Measurements from ENCODE around the gene GTSF1L.

Gene GTSF1L

GRCh38 chr20:43723735-43724134 is 3.1 kb downstream of the GTSF1L start:
- Mint-ChIP-seq H3K27ac (no peak overlapping the region), H3K9me3 (no peaks in the 10 kb centered on the region), H3K4me3 (no peak overlapping the region), H3K27me3 (ENCODE audit: low read depth) (no peaks in the 10 kb centered on the region), H3K4me1 (no peaks in the 10 kb centered on the region), H3K36me3 (ENCODE audit: low read depth) (no peaks in the 10 kb centered on the region)
- TF ChIP-seq CTCF (IDR thresholded peaks at IDR 0.05; ENCODE audit: unreplicated experiment in 3 of 3), result no peak

GRCh38 chr20:43723186-43723585 is 3.6 kb downstream of the GTSF1L start:
- H3K4me3 Mint-ChIP-seq, result no peak overlapping the region
- no peak for TF ChIP-seq CTCF (IDR thresholded peaks at IDR 0.05; ENCODE audit: unreplicated experiment in 3 of 3)
- H3K36me3 Mint-ChIP-seq (ENCODE audit: low read depth), result no peaks in the 10 kb centered on the region
- no peak overlapping the region for H3K27ac Mint-ChIP-seq
- H3K4me1 Mint-ChIP-seq, result no peaks in the 10 kb centered on the region
- H3K9me3 Mint-ChIP-seq, result no peaks in the 10 kb centered on the region
- no peaks in the 10 kb centered on the region for H3K27me3 Mint-ChIP-seq (ENCODE audit: low read depth)

GRCh38 chr20:43722153-43722505 is 4.7 kb downstream of the GTSF1L start:
- Mint-ChIP-seq H3K27me3 (ENCODE audit: low read depth) (no peaks in the 10 kb centered on the region), H3K36me3 (ENCODE audit: low read depth) (no peaks in the 10 kb centered on the region), H3K9me3 (no peaks in the 10 kb centered on the region), H3K27ac (no peak overlapping the region), H3K4me3 (no peak overlapping the region), H3K4me1 (no peaks in the 10 kb centered on the region)
- TF ChIP-seq CTCF (IDR thresholded peaks at IDR 0.05; ENCODE audit: unreplicated experiment in 3 of 3), result no peak

GRCh38 chr20:43721429-43722152 is 5.2 kb downstream of the GTSF1L start:
- Mint-ChIP-seq H3K4me3 (no peak overlapping the region), H3K4me1 (no peaks in the 10 kb centered on the region), H3K27me3 (ENCODE audit: low read depth) (no peaks in the 10 kb centered on the region), H3K27ac (no peak overlapping the region), H3K9me3 (no peaks in the 10 kb centered on the region), H3K36me3 (ENCODE audit: low read depth) (no peaks in the 10 kb centered on the region)
- no peak for TF ChIP-seq CTCF (IDR thresholded peaks at IDR 0.05; ENCODE audit: unreplicated experiment in 3 of 3)

GRCh38 chr20:43721097-43721428 is 5.7 kb downstream of the GTSF1L start:
- H3K9me3 Mint-ChIP-seq, result no peaks in the 10 kb centered on the region
- no peak overlapping the region for H3K27ac Mint-ChIP-seq
- no peak for TF ChIP-seq CTCF (IDR thresholded peaks at IDR 0.05; ENCODE audit: unreplicated experiment in 3 of 3)
- H3K4me3 Mint-ChIP-seq, result no peak overlapping the region
- no peaks in the 10 kb centered on the region for H3K36me3 Mint-ChIP-seq (ENCODE audit: low read depth)
- no peaks in the 10 kb centered on the region for H3K27me3 Mint-ChIP-seq (ENCODE audit: low read depth)
- no peaks in the 10 kb centered on the region for H3K4me1 Mint-ChIP-seq

- H3K27ac Mint-ChIP-seq, result no peak overlapping the region
- H3K9me3 Mint-ChIP-seq, result no peaks in the 10 kb centered on the region
- H3K4me1 Mint-ChIP-seq, result no peaks in the 10 kb centered on the region
- H3K4me3 Mint-ChIP-seq, result no peak overlapping the region
- H3K36me3 Mint-ChIP-seq (ENCODE audit: low read depth), result peaks cover 5% of the 10 kb centered on the region
- TF ChIP-seq CTCF (IDR thresholded peaks at IDR 0.05; ENCODE audit: unreplicated experiment in 3 of 3), result no peak
- H3K27me3 Mint-ChIP-seq (ENCODE audit: low read depth), result no peaks in the 10 kb centered on the region
These were observed 6.8 kb downstream of the GTSF1L start for GRCh38 chr20:43720007-43720406.

All from nephron (organoid).